Measurements from ENCODE around the gene RAE1. TPM values are rescaled to one million over a fixed set of nuclear protein-coding genes. Genes with fewer than 3 reads are reported as not detected.
A peak's percentile ranks its signal among the peaks of the same experiment; 100 is the strongest.

Gene RAE1
- polyA plus RNA-seq, 3 donors from 2014 or later = 35.7 to 54.5 (median 40.3) TPM

DNA sequence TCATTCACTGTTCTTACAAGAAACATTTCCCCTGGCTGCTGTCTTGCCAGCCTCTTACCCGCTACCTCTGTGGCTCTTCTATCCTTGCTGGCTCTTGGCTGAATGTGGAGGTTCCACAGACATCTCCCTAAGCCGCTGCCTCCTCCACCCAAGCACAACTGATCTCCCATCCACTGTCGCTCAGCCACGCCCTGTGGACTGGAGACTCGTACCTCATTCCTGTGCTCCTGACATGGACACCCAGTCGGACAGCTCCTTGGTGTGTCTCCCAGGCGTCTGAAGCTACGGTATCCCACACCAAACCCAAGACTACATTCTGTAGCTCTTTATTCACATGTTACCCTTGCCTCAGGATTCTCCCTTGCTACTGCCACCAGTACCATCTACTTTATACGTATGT is 19.3 kb downstream of the RAE1 start:
- no peaks in the 10 kb centered on the region for H3K4me1 Mint-ChIP-seq
- H3K9me3 Mint-ChIP-seq = no peaks in the 10 kb centered on the region
- H3K4me3 Mint-ChIP-seq = no peak overlapping the region
- peaks cover 47 to 65% (median 48%) of the 10 kb centered on the region in 3 donors for H3K36me3 Mint-ChIP-seq
- H3K27me3 Mint-ChIP-seq (ENCODE audit: low read depth in 3 of 3) = peaks cover 0 to 2% (median under 1%) of the 10 kb centered on the region in 3 donors
- DNase-seq = no peak
- peak overlapping the region in 1 of 6 donors; percentile 51 for H3K27ac Mint-ChIP-seq

DNA sequence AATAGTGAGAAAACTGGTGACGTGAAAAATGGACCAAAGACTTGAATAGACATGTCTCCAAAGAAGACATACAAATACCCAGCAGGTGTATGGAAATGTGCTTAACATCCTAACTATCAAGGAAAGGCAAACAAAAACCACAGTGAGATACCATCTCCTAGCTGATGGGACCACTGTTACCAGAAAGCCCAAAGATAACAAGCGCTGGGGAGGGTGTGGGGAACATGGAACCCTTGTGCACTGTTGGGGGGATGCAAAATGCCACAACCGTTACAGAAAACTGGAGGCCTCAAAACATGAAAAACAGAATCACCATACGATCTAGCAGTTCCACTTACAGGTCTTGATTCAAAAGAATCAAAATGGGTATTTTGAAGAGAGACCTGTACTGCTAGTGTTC is 20.3 kb downstream of the RAE1 start:
- Mint-ChIP-seq H3K27me3 (ENCODE audit: low read depth in 3 of 3) (peaks cover 0 to 4% (median 2%) of the 10 kb centered on the region in 3 donors), H3K9me3 (no peaks in the 10 kb centered on the region), H3K4me3 (no peak overlapping the region), H3K27ac (no peak overlapping the region), H3K36me3 (peaks cover 44 to 65% (median 51%) of the 10 kb centered on the region in 3 donors), H3K4me1 (no peaks in the 10 kb centered on the region)
- DNase-seq = no peak

DNA sequence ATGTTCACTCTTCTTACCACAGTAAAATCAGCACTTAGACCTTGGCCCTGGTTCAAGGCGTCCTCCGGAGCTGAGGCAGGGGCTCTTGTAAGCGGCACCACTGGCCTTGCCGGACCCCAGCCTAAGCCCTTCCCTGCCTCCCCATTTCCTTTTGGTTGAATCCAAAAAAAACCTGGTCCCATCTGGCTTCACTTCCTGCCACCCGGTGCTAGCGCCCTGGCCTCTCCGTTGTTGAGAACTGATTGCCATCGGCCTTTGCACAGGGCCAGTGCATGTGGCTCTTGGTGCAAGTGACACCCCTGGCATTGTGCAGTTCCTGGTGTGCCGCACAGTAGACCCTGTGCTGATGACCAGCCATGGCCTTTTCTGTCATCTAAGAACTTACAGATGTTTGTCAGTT is 21.1 kb downstream of the RAE1 start:
- peaks cover 42 to 66% (median 45%) of the 10 kb centered on the region in 3 donors for H3K36me3 Mint-ChIP-seq
- H3K27ac Mint-ChIP-seq = no peak overlapping the region
- H3K27me3 Mint-ChIP-seq (ENCODE audit: low read depth in 3 of 3) = peaks cover 0 to 4% (median 2%) of the 10 kb centered on the region in 3 donors
- no peak for DNase-seq
- H3K4me1 Mint-ChIP-seq = no peaks in the 10 kb centered on the region
- no peak overlapping the region for H3K4me3 Mint-ChIP-seq
- H3K9me3 Mint-ChIP-seq = no peaks in the 10 kb centered on the region

DNA sequence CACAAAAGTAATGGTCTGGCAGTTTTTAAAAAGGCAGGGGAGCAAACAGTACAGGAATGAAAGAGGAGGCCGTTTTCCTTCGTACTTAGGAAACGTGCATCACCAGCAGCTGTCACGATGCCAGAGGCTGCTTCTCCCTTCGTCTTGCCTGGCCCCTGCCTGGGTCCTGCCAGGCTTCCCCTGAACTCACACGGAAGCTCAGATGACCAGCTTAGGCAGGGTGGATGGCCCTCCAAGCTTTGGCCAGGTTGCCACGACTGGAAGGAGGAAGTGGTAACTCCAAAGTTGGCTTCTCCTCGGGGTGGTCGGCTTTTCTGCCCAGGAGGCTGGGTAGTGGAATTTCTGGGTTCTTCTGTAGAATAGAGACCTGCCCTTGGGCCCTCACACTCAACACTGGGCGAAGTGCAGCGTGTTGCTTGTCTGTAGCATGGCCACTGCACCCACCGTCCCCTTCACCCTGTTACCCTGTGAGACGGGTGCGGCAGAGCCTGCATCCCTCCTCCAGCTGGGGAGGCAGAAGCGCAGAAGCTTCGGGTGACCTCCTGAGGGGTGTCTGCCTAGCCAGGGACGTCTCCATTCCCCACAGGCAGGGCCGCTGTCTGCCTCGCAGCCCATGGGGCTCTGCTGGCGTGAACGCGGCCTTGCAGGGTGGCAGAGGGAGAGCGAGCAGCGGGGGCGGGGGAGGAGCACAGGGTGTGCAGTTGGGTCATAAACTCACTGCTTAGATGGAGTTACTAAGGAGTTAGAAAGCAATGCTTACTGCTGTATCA is 21.7 kb downstream of the RAE1 start:
- DNase-seq = no peak
- Mint-ChIP-seq H3K4me1 (no peaks in the 10 kb centered on the region), H3K27ac (no peak overlapping the region), H3K9me3 (no peaks in the 10 kb centered on the region), H3K36me3 (peaks cover 44 to 72% (median 46%) of the 10 kb centered on the region in 3 donors), H3K4me3 (no peak overlapping the region), H3K27me3 (ENCODE audit: low read depth in 3 of 3) (peaks cover 0 to 4% (median 2%) of the 10 kb centered on the region in 3 donors)

DNA sequence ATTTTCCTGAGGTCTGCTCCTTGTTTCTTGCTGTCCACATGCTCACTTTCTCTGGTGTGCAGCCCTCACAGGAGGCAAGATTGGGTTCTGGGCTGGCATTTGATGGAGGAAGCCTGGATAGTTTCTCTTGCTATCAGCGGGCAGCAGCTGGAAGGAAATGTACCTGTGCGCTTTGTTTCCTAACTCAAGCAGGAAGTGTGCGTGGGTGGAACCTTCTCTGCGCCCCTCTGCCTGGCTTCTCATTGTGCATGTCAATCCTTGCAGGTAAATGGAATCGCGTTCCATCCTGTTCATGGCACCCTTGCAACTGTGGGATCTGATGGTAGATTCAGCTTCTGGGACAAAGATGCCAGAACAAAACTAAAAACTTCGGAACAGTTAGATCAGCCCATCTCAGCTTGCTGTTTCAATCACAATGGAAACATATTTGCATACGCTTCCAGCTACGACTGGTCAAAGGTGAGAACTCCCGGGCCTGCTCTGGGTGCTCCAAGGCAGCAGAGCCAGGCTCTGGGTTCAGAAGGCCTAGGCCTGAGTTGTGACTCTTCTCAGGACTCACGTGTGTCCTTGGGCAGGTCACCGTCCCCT is 23.4 kb downstream of the RAE1 start:
- H3K27ac Mint-ChIP-seq = no peak overlapping the region
- DNase-seq = no peak
- H3K4me1 Mint-ChIP-seq = peaks cover 7 to 8% of the 10 kb centered on the region in 2 donors
- H3K4me3 Mint-ChIP-seq = no peak overlapping the region
- H3K27me3 Mint-ChIP-seq (ENCODE audit: low read depth in 3 of 3) = peaks cover 0 to 4% (median 2%) of the 10 kb centered on the region in 3 donors
- peaks cover 39 to 66% (median 48%) of the 10 kb centered on the region in 3 donors for H3K36me3 Mint-ChIP-seq
- no peaks in the 10 kb centered on the region for H3K9me3 Mint-ChIP-seq

DNA sequence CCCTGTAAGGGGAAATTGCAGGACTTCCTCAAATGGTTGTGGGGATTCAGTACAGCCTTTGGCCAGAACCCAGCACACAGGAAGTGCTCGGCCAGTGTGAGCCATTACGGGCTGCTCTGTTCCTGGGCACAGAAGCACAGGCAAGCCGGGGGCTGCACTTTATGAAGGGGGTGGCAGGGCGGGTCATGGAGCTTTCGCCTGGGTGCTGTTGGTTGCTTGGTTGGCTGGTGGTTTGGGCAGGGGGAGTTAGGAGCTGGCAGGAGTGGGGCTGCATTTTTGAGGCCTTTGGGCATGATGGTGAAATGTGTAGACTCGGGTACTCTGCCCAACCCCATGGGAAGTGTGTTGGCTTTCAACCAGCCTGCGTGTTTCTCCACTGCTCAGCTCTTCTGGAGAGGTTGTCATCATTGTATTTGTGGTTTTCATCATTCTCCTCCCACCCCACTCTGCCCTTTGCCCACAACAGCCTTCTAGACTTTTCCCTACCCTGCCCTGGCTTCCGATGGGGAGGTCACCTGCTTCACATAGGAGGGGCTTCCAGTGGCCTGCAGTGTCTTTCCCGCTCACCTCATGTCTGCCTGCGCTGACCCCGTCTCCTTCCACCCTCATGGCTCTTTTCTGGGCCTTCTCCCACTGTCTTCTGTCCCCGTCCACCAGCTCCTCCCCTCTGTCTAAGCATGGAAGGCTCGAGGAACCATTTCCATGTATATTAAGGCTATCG is 24.0 kb downstream of the RAE1 start:
- no peak for DNase-seq
- Mint-ChIP-seq H3K4me3 (no peak overlapping the region), H3K9me3 (no peaks in the 10 kb centered on the region), H3K36me3 (peaks cover 32 to 66% (median 43%) of the 10 kb centered on the region in 3 donors), H3K27ac (peak overlapping the region in 3 of 6 donors; percentile 15 to 34 (median 30)), H3K4me1 (peaks cover 7 to 8% of the 10 kb centered on the region in 2 donors), H3K27me3 (ENCODE audit: low read depth in 3 of 3) (peaks cover 0 to 4% (median 2%) of the 10 kb centered on the region in 3 donors)

DNA sequence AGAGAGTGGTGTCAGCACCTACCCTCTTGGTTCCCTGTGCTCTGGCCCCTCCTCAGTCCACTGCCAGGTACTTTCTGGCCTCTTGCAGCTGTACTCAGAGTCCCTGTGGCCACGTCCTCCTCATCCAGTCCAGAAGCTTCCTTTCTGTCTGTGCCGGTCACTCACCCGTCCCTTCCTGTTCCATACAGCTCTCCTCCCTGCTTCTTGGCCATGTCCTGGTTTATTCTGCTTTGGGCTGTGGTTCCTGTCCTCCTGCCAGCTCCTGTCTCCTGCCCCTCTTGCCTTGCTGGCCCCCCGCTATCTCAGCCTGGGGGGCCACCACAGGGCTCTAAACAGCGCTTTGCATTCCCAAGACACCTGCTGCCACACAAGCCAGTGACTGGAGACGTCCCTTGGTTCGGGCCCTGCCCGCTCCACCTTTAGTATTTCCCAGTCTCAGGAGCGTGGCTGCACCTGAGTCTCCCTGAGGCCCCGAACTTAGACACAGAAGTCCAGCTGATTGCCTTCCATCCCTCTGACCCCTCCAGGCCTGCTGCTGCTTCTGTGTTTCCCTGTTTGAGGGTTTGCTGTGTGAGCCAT is 24.7 kb downstream of the RAE1 start:
- Mint-ChIP-seq H3K4me1 (peaks cover 7 to 8% of the 10 kb centered on the region in 2 donors), H3K27me3 (ENCODE audit: low read depth in 3 of 3) (peaks cover 0 to 5% (median 0%) of the 10 kb centered on the region in 3 donors), H3K27ac (peak overlapping the region in 4 of 6 donors; percentile 41 to 79 (median 53)), H3K36me3 (peaks cover 26 to 61% (median 36%) of the 10 kb centered on the region in 3 donors), H3K9me3 (no peaks in the 10 kb centered on the region), H3K4me3 (no peak overlapping the region)
- no peak for DNase-seq

DNA sequence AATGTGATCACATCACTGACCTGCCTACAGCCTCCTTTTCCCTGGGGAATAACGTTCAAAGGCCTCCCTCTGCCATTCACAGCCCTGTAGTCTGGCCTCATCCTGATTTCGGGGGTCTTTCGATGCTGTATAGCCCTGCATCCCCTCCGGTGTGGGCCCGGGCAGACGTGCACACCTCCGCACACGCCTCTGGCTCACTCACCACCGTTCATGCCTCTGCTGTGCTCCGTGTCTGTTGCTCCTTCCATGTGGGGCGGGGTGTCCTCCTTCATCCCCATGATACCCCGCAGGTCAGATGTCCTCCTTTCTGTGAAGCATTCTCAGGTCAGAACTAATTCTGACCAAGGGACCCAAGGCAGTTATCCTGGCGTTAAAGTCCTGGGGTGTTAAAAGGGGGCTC is 26.3 kb downstream of the RAE1 start:
- Mint-ChIP-seq H3K4me3 (no peak overlapping the region), H3K36me3 (peaks cover 21 to 50% (median 23%) of the 10 kb centered on the region in 3 donors), H3K9me3 (no peaks in the 10 kb centered on the region), H3K27me3 (ENCODE audit: low read depth in 3 of 3) (peaks cover 0 to 8% (median 0%) of the 10 kb centered on the region in 3 donors), H3K27ac (peak overlapping the region in 3 of 6 donors; percentile 6 to 40 (median 23)), H3K4me1 (peaks cover 16 to 17% of the 10 kb centered on the region in 2 donors)
- no peak for DNase-seq

DNA sequence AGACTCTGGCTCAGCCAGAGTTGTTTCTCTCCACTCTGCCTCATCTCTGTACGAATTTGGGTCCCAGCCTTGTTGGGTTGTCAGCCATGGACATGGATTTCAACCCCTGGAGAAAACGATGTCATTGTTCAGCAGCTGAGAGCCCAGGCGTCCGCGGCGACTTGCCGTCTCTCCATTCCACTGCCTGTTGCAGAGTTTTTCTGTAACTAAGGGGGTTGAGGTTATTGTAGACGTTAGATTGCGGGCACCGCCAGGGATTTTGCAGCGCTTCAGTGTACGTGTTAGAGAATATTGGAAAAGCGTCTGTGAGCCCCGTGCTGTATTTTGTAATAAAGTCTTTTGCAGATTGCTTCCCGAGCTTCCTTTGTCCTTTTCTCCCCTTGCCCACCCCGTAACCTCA is 27.1 kb downstream of the RAE1 start:
- H3K27ac Mint-ChIP-seq = no peak overlapping the region

DNA sequence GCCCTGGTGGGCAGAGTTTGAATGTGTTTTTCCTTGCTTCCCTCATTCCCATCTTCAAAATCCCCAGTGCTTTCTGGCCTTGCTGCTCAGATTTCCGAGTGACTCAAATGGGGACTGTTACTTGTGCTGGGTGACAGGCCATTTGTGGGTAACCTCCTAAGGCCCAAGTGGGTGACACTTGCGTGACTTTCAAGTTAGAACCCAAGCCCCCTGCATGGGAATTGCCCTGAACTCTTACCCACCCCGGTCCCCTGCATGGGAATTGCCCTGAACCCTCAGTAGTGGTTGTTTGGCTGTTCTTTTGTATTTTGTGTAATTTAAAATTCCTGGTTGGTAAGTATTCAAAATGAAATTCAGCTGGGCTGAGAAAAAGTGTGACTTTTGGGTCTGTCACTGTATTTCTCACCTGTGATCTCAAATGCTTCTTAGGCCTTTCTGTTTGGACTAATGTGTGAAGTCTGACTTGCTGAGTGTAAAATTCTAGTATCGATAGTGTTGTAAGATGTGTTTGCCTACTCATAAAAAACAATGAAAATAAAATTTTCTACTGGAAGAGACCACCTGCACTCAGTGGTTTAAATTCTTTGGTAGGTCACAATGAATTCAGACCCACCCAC is 27.7 kb downstream of the RAE1 start:
- Mint-ChIP-seq H3K27me3 (ENCODE audit: low read depth in 3 of 3) (peaks cover 0 to 14% (median 0%) of the 10 kb centered on the region in 3 donors), H3K4me3 (no peak overlapping the region), H3K9me3 (no peaks in the 10 kb centered on the region), H3K4me1 (peaks cover 29 to 31% of the 10 kb centered on the region in 2 donors), H3K27ac (peak overlapping the region in 4 of 6 donors; percentile 37 to 55 (median 44)), H3K36me3 (peaks cover 17 to 44% (median 18%) of the 10 kb centered on the region in 3 donors)
- DNase-seq = no peak

More for the DNA sequence above, 27.1 kb downstream of the RAE1 start:
- Mint-ChIP-seq H3K27me3 (ENCODE audit: low read depth in 3 of 3) (peaks cover 0 to 8% (median 0%) of the 10 kb centered on the region in 3 donors), H3K9me3 (no peaks in the 10 kb centered on the region), H3K36me3 (peaks cover 21 to 50% (median 23%) of the 10 kb centered on the region in 3 donors), H3K4me3 (no peak overlapping the region), H3K4me1 (peaks cover 22 to 25% of the 10 kb centered on the region in 2 donors)
- DNase-seq = no peak

DNA sequence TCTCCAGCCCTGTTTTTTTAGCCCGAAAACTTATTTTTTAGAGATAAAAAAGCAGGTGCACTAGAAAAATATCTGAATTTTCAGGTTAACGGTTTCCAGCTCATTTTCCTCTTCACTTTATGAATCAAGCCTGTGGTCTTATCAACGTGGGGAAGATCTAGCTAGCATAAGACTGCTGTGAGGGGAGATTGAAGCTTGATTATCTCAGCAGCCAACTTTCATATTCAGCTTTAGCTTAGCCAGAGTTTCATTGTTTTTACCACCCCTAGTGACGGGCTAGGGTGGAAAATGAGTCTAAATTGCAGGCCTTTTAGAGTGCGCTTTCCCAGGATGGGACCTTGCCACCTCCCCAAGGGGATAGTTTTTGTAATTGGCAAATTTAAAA is 28.2 kb downstream of the RAE1 start:
- DNase-seq = no peak
- peaks cover 17 to 42% (median 17%) of the 10 kb centered on the region in 3 donors for H3K36me3 Mint-ChIP-seq
- no peak overlapping the region for H3K4me3 Mint-ChIP-seq
- H3K27me3 Mint-ChIP-seq (ENCODE audit: low read depth in 3 of 3) = peaks cover 0 to 16% (median 0%) of the 10 kb centered on the region in 3 donors
- peak overlapping the region; percentile 21 to 57 (median 47) for H3K27ac Mint-ChIP-seq
- peaks cover 34 to 36% of the 10 kb centered on the region in 2 donors for H3K4me1 Mint-ChIP-seq
- H3K9me3 Mint-ChIP-seq = no peaks in the 10 kb centered on the region

DNA sequence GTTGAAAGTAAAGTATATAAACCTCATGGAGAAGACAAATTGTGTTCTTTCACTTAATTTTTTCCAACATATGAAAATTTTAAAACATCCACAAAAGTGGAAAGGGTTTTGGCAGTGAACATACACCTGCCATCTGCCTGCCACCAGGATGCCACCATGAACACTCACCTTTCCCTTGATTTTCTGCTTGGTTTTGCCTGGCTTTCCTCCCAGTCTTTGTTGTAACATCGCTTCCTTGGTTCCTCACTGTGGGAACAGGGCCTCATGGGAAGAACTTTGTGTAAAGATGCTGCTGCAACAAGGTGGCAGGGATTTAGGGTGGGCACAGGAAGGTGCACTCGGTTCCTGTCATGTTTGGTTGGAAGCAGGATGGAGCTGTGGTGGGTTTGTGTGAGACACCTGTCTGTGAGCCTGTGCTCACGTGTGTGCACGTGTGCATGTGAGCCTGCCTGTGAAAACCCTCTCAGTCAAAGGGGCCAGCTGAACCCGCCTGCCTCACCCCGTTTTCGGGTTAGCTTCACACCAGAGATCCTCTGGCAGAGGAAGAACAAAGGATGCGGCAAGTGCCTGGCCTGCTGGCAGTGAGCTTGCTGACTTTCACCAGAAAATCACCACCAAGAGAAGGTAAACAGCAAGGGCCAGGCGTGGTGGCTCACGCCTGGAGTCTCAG is 29.2 kb downstream of the RAE1 start:
- H3K27ac Mint-ChIP-seq = peak overlapping the region in 5 of 6 donors; percentile 3 to 78 (median 61)
- no peaks in the 10 kb centered on the region for H3K9me3 Mint-ChIP-seq
- H3K36me3 Mint-ChIP-seq = peaks cover 11 to 35% (median 17%) of the 10 kb centered on the region in 3 donors
- H3K27me3 Mint-ChIP-seq (ENCODE audit: low read depth in 3 of 3) = peaks cover 0 to 16% (median 0%) of the 10 kb centered on the region in 3 donors
- H3K4me3 Mint-ChIP-seq = no peak overlapping the region
- no peak for DNase-seq
- peaks cover 41 to 45% of the 10 kb centered on the region in 2 donors for H3K4me1 Mint-ChIP-seq

All from immature natural killer cell (primary cell).